GM13977 (cell line): Measurements from ENCODE around the gene RASA3.

Source experiments
- DNase-seq: peaks from one replicate; pipeline ENCODE4 v3.0.0; 2012; ENCODE audit warnings: low spot score
- CTCF ChIP-seq: IDR thresholded peaks from 2 replicates; pipeline ENCODE4 v1.5.1; 2012; ENCODE audit warnings: mild to moderate bottlenecking, control low read depth; ENCODE audit not compliant: insufficient read depth; ENCODE audit errors: extremely low read depth, missing control alignments
- in situ Hi-C: fragments of 300-500 bp; cut with MboI; formaldehyde crosslinking; loops from one replicate; pipeline ENCODE4 v1.12.0; 2022; ENCODE audit warnings: low sequenced_read_pairs, low pct_unique_long_range_greater_than_20kb, mixed read lengths, inconsistent platforms; ENCODE audit not compliant: unreplicated experiment

Gene RASA3

GRCh38 chr13:113970810-113971470 lies 161.5 kb downstream of the RASA3 start:
- no peak for DNase-seq
- no peak for TF ChIP-seq CTCF
- in situ Hi-C loops, result no loop called here

- DNase-seq, result no peak
- in situ Hi-C loops, result no loop called here
- no peak for TF ChIP-seq CTCF
These were observed 162.3 kb downstream of the RASA3 start for GRCh38 chr13:113969973-113970611.

- in situ Hi-C loops, result no loop called here
- DNase-seq, result no peak
- no peak for TF ChIP-seq CTCF
These were observed 163.0 kb downstream of the RASA3 start for GRCh38 chr13:113969311-113969972.

- in situ Hi-C loops, result no loop called here
- no peak for DNase-seq
- peak; percentile 10 for TF ChIP-seq CTCF
These were observed 163.7 kb downstream of the RASA3 start for GRCh38 chr13:113968463-113969310.

GRCh38 chr13:113967729-113968462 lies 164.5 kb downstream of the RASA3 start:
- in situ Hi-C loops, result no loop called here
- no peak for DNase-seq
- no peak for TF ChIP-seq CTCF
